Measurements from ENCODE around the gene ORAI2.

GRCh38 chr7:102400360-102400759 is 33.0 kb upstream of the ORAI2 start:
- no peak for TF ChIP-seq CTCF (conservative IDR thresholded peaks at IDR 0.05; ENCODE audit: low read length)
- TF ChIP-seq EZH2phosphoT487 (IDR thresholded peaks at IDR 0.05; ENCODE audit: borderline replicate concordance, low read depth, low read length) = no peak

Measured in OCI-LY7 (cell line).